Activated naive CD4-positive, alpha-beta T cell treated with anti-CD3 and anti-CD28 coated beads for 36 hours (primary cell): ENCODE data around the gene TCERG1L. TPM values are rescaled to one million over a fixed set of nuclear protein-coding genes. Genes with fewer than 3 reads are reported as not detected.

Experiments
- CTCF ChIA-PET: fragments of 350-600 bp; sonication (Branson Sonifier 250); formaldehyde crosslinking; loops from one replicate; lab custom pipeline; 2021; ENCODE audit warnings: antibody characterized with exemption; lab: Charles Lee
- DNase-seq: peaks from one replicate; pipeline ENCODE4 v3.0.0-alpha.2; 2020
- H3K27ac Mint-ChIP-seq: one replicate; pipeline ENCODE4 v1.8.0; 2021; ENCODE audit warnings: mild to moderate bottlenecking, mixed read lengths
- H3K27me3 Mint-ChIP-seq: one replicate; pipeline ENCODE4 v1.8.0; 2021; ENCODE audit warnings: low read depth, mixed read lengths
- H3K36me3 Mint-ChIP-seq: one replicate; pipeline ENCODE4 v1.8.0; 2021; ENCODE audit warnings: low read depth, mixed read lengths
- H3K4me1 Mint-ChIP-seq: one replicate; pipeline ENCODE4 v1.8.0; 2021; ENCODE audit warnings: low read depth, mixed read lengths
- H3K4me3 Mint-ChIP-seq: one replicate; pipeline ENCODE4 v1.8.0; 2021; ENCODE audit warnings: mild to moderate bottlenecking, moderate library complexity, mixed read lengths
- H3K9me3 Mint-ChIP-seq: one replicate; pipeline ENCODE4 v1.8.0; 2021; ENCODE audit warnings: mixed read lengths
- intact Hi-C: fragments of 100-400 bp; cut with micrococcal nuclease; formaldehyde crosslinking; loops from one replicate; pipeline ENCODE4 v1.15.1; 2023
- total RNA-seq, 2 experiments: library from RNA; stranded (reverse); gene quantifications; one replicate each; pipeline ENCODE4 v1.2.3, GENCODE V29; 2021

The TCERG1L gene
- total RNA-seq, 2 experiments from 2014 or later, result 0.10 TPM; not detected in 1

GRCh38 chr10:131058799-131059198 is 252.7 kb downstream of the TCERG1L start:
- intact Hi-C loops, result no loop called here
- CTCF ChIA-PET, result no interaction called here
- DNase-seq, result no peak
- Mint-ChIP-seq H3K9me3 (peaks cover 3% of the 10 kb centered on the region), H3K27me3 (no peaks in the 10 kb centered on the region), H3K4me1 (no peaks in the 10 kb centered on the region), H3K36me3 (no peaks in the 10 kb centered on the region), H3K4me3 (no peak overlapping the region), H3K27ac (no peak overlapping the region)

- CTCF ChIA-PET, result no interaction called here
Measured at GRCh38 chr10:131056781-131057180, 254.7 kb downstream of the TCERG1L start.

GRCh38 chr10:131056091-131056579 is 255.4 kb downstream of the TCERG1L start:
- Mint-ChIP-seq H3K4me3 (no peak overlapping the region), H3K36me3 (no peaks in the 10 kb centered on the region), H3K27ac (no peak overlapping the region), H3K9me3 (peaks cover 6% of the 10 kb centered on the region), H3K27me3 (no peaks in the 10 kb centered on the region), H3K4me1 (no peaks in the 10 kb centered on the region)
- DNase-seq, result no peak
- CTCF ChIA-PET, result no interaction called here
- intact Hi-C loops, result no loop called here

More at GRCh38 chr10:131056781-131057180, 254.7 kb downstream of the TCERG1L start:
- peaks cover 6% of the 10 kb centered on the region for H3K9me3 Mint-ChIP-seq
- no peaks in the 10 kb centered on the region for H3K36me3 Mint-ChIP-seq
- H3K27me3 Mint-ChIP-seq, result no peaks in the 10 kb centered on the region
- no peaks in the 10 kb centered on the region for H3K4me1 Mint-ChIP-seq
- intact Hi-C loops, result no loop called here
- DNase-seq, result no peak
- no peak overlapping the region for H3K27ac Mint-ChIP-seq
- no peak overlapping the region for H3K4me3 Mint-ChIP-seq

- Mint-ChIP-seq H3K27me3 (no peaks in the 10 kb centered on the region), H3K4me1 (no peaks in the 10 kb centered on the region), H3K9me3 (peaks cover 9% of the 10 kb centered on the region), H3K36me3 (no peaks in the 10 kb centered on the region), H3K4me3 (no peak overlapping the region), H3K27ac (no peak overlapping the region)
- intact Hi-C loops, result no loop called here
- DNase-seq, result no peak
- CTCF ChIA-PET, result no interaction called here
Measured at GRCh38 chr10:131055437-131055836, 256.1 kb downstream of the TCERG1L start.

GRCh38 chr10:131053192-131053591 is 258.3 kb downstream of the TCERG1L start:
- peaks cover 9% of the 10 kb centered on the region for H3K9me3 Mint-ChIP-seq
- no peaks in the 10 kb centered on the region for H3K27me3 Mint-ChIP-seq
- no peaks in the 10 kb centered on the region for H3K36me3 Mint-ChIP-seq
- intact Hi-C loops, result no loop called here
- no peak for DNase-seq
- CTCF ChIA-PET, result no interaction called here
- no peak overlapping the region for H3K27ac Mint-ChIP-seq
- no peaks in the 10 kb centered on the region for H3K4me1 Mint-ChIP-seq
- no peak overlapping the region for H3K4me3 Mint-ChIP-seq

- intact Hi-C loops, result no loop called here
- Mint-ChIP-seq H3K4me1 (no peaks in the 10 kb centered on the region), H3K9me3 (peaks cover 6% of the 10 kb centered on the region), H3K4me3 (no peak overlapping the region), H3K27me3 (no peaks in the 10 kb centered on the region), H3K36me3 (no peaks in the 10 kb centered on the region), H3K27ac (no peak overlapping the region)
- no peak for DNase-seq
- CTCF ChIA-PET, result no interaction called here
Measured at GRCh38 chr10:131050162-131050766, 261.3 kb downstream of the TCERG1L start.

GRCh38 chr10:131049016-131049415 is 262.5 kb downstream of the TCERG1L start:
- DNase-seq, result no peak
- CTCF ChIA-PET, result interaction anchor here (0.5 kb wide), 1 partner anchor 29 kb away, joined by 3 read pairs; no protein-coding TSS in a partner anchor
- no peak overlapping the region for H3K27ac Mint-ChIP-seq
- no peaks in the 10 kb centered on the region for H3K27me3 Mint-ChIP-seq
- no peaks in the 10 kb centered on the region for H3K36me3 Mint-ChIP-seq
- no peaks in the 10 kb centered on the region for H3K4me1 Mint-ChIP-seq
- no peak overlapping the region for H3K4me3 Mint-ChIP-seq
- intact Hi-C loops, result no loop called here
- peaks cover 6% of the 10 kb centered on the region for H3K9me3 Mint-ChIP-seq

- DNase-seq, result no peak
- no peak overlapping the region for H3K4me3 Mint-ChIP-seq
- no peaks in the 10 kb centered on the region for H3K4me1 Mint-ChIP-seq
- intact Hi-C loops, result no loop called here
- H3K27ac Mint-ChIP-seq, result no peak overlapping the region
- H3K36me3 Mint-ChIP-seq, result no peaks in the 10 kb centered on the region
- H3K9me3 Mint-ChIP-seq, result peaks cover 6% of the 10 kb centered on the region
- CTCF ChIA-PET, result interaction anchor here (0.5 kb wide), 1 partner anchor 30 kb away, joined by 3 read pairs; no protein-coding TSS in a partner anchor
- no peaks in the 10 kb centered on the region for H3K27me3 Mint-ChIP-seq
Measured at GRCh38 chr10:131048606-131049005, 262.9 kb downstream of the TCERG1L start.

GRCh38 chr10:131047501-131047900 is 264.0 kb downstream of the TCERG1L start:
- intact Hi-C loops, result no loop called here

GRCh38 chr10:131046194-131046593 is 265.3 kb downstream of the TCERG1L start:
- Mint-ChIP-seq H3K27ac (no peak overlapping the region), H3K9me3 (peaks cover 3% of the 10 kb centered on the region), H3K36me3 (no peaks in the 10 kb centered on the region), H3K4me1 (no peaks in the 10 kb centered on the region), H3K4me3 (no peak overlapping the region), H3K27me3 (no peaks in the 10 kb centered on the region)
- CTCF ChIA-PET, result no interaction called here
- no peak for DNase-seq
- intact Hi-C loops, result no loop called here

More at GRCh38 chr10:131047501-131047900, 264.0 kb downstream of the TCERG1L start:
- Mint-ChIP-seq H3K27me3 (no peaks in the 10 kb centered on the region), H3K9me3 (peaks cover 6% of the 10 kb centered on the region), H3K4me3 (no peak overlapping the region), H3K27ac (no peak overlapping the region), H3K4me1 (no peaks in the 10 kb centered on the region), H3K36me3 (no peaks in the 10 kb centered on the region)
- CTCF ChIA-PET, result no interaction called here
- DNase-seq, result no peak

GRCh38 chr10:131044379-131045111 is 267.0 kb downstream of the TCERG1L start:
- Mint-ChIP-seq H3K27me3 (no peaks in the 10 kb centered on the region), H3K9me3 (no peaks in the 10 kb centered on the region), H3K4me3 (no peak overlapping the region), H3K27ac (no peak overlapping the region), H3K36me3 (no peaks in the 10 kb centered on the region), H3K4me1 (no peaks in the 10 kb centered on the region)
- intact Hi-C loops, result no loop called here
- CTCF ChIA-PET, result no interaction called here
- DNase-seq, result no peak

GRCh38 chr10:131043039-131043691 is 268.4 kb downstream of the TCERG1L start:
- intact Hi-C loops, result no loop called here
- H3K27ac Mint-ChIP-seq, result no peak overlapping the region
- H3K36me3 Mint-ChIP-seq, result no peaks in the 10 kb centered on the region
- H3K4me3 Mint-ChIP-seq, result no peak overlapping the region
- H3K4me1 Mint-ChIP-seq, result no peaks in the 10 kb centered on the region
- H3K27me3 Mint-ChIP-seq, result no peaks in the 10 kb centered on the region
- CTCF ChIA-PET, result no interaction called here
- DNase-seq, result no peak
- no peaks in the 10 kb centered on the region for H3K9me3 Mint-ChIP-seq
